Measurements from ENCODE around the gene FOXL3.

Gene FOXL3

GRCh38 chr7:246451-246850 is 43.5 kb upstream of the FOXL3 start:
- no peak for DNase-seq (ENCODE audit: low read depth)
- no peak for TF ChIP-seq CTCF (conservative IDR thresholded peaks at IDR 0.05; ENCODE audit: low read depth, low read length)
- H3K4me3 ChIP-seq (ENCODE audit: low read depth, low read length), result no peak overlapping the region

- no peak for TF ChIP-seq CTCF (conservative IDR thresholded peaks at IDR 0.05; ENCODE audit: low read depth, low read length)
- H3K4me3 ChIP-seq (ENCODE audit: low read depth, low read length), result no peak overlapping the region
- no peak for DNase-seq (ENCODE audit: low read depth)
Observed at GRCh38 chr7:247181-247580, 42.8 kb upstream of the FOXL3 start.

GRCh38 chr7:247636-248035 is 42.3 kb upstream of the FOXL3 start:
- TF ChIP-seq CTCF (conservative IDR thresholded peaks at IDR 0.05; ENCODE audit: low read depth, low read length), result no peak
- DNase-seq (ENCODE audit: low read depth), result no peak
- no peak overlapping the region for H3K4me3 ChIP-seq (ENCODE audit: low read depth, low read length)

GRCh38 chr7:248732-249435 is 41.1 kb upstream of the FOXL3 start:
- no peak for TF ChIP-seq CTCF (conservative IDR thresholded peaks at IDR 0.05; ENCODE audit: low read depth, low read length)
- DNase-seq (ENCODE audit: low read depth), result no peak
- no peak overlapping the region for H3K4me3 ChIP-seq (ENCODE audit: low read depth, low read length)

- DNase-seq (ENCODE audit: low read depth), result no peak
- H3K4me3 ChIP-seq (ENCODE audit: low read depth, low read length), result no peak overlapping the region
- TF ChIP-seq CTCF (conservative IDR thresholded peaks at IDR 0.05; ENCODE audit: low read depth, low read length), result no peak
Observed at GRCh38 chr7:249989-250388, 40.0 kb upstream of the FOXL3 start.

- DNase-seq (ENCODE audit: low read depth), result no peak
- no peak for TF ChIP-seq CTCF (conservative IDR thresholded peaks at IDR 0.05; ENCODE audit: low read depth, low read length)
- no peak overlapping the region for H3K4me3 ChIP-seq (ENCODE audit: low read depth, low read length)
Observed at GRCh38 chr7:250523-250922, 39.4 kb upstream of the FOXL3 start.

- DNase-seq (ENCODE audit: low read depth), result no peak
- H3K4me3 ChIP-seq (ENCODE audit: low read depth, low read length), result no peak overlapping the region
- no peak for TF ChIP-seq CTCF (conservative IDR thresholded peaks at IDR 0.05; ENCODE audit: low read depth, low read length)
Observed at GRCh38 chr7:251005-251404, 39.0 kb upstream of the FOXL3 start.
